ENCODE data around the gene GPRIN3.

GPRIN3 gene

GRCh38 chr4:89279385-89279784 is 28.2 kb downstream of the GPRIN3 start:
- H3K9me3 Mint-ChIP-seq, result peaks cover 5% of the 10 kb centered on the region

GRCh38 chr4:89277412-89277811 is 30.2 kb downstream of the GPRIN3 start:
- peaks cover 5% of the 10 kb centered on the region for H3K9me3 Mint-ChIP-seq
- no peak for DNase-seq
- no peak overlapping the region for H3K27ac Mint-ChIP-seq
- TF ChIP-seq, protein P1, sequence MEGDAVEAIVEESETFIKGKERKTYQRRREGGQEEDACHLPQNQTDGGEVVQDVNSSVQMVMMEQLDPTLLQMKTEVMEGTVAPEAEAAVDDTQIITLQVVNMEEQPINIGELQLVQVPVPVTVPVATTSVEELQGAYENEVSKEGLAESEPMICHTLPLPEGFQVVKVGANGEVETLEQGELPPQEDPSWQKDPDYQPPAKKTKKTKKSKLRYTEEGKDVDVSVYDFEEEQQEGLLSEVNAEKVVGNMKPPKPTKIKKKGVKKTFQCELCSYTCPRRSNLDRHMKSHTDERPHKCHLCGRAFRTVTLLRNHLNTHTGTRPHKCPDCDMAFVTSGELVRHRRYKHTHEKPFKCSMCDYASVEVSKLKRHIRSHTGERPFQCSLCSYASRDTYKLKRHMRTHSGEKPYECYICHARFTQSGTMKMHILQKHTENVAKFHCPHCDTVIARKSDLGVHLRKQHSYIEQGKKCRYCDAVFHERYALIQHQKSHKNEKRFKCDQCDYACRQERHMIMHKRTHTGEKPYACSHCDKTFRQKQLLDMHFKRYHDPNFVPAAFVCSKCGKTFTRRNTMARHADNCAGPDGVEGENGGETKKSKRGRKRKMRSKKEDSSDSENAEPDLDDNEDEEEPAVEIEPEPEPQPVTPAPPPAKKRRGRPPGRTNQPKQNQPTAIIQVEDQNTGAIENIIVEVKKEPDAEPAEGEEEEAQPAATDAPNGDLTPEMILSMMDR (IDR thresholded peaks at IDR 0.05), result no peak
- H3K27me3 Mint-ChIP-seq (ENCODE audit: low read depth, poor library complexity), result peaks cover 3% of the 10 kb centered on the region
- H3K4me1 Mint-ChIP-seq, result peaks cover 5% of the 10 kb centered on the region
- no peak overlapping the region for H3K4me3 Mint-ChIP-seq
- H3K36me3 Mint-ChIP-seq (ENCODE audit: low read depth), result no peaks in the 10 kb centered on the region

More at GRCh38 chr4:89279385-89279784, 28.2 kb downstream of the GPRIN3 start:
- Mint-ChIP-seq H3K36me3 (ENCODE audit: low read depth) (no peaks in the 10 kb centered on the region), H3K4me1 (peaks cover 5% of the 10 kb centered on the region), H3K27ac (no peak overlapping the region), H3K4me3 (no peak overlapping the region), H3K27me3 (ENCODE audit: low read depth, poor library complexity) (peaks cover 3% of the 10 kb centered on the region)
- TF ChIP-seq, protein P1 (IDR thresholded peaks at IDR 0.05), result no peak
- no peak for DNase-seq

GRCh38 chr4:89276296-89276695 is 31.3 kb downstream of the GPRIN3 start:
- peaks cover 5% of the 10 kb centered on the region for H3K9me3 Mint-ChIP-seq
- H3K27me3 Mint-ChIP-seq (ENCODE audit: low read depth, poor library complexity), result peaks cover 3% of the 10 kb centered on the region

DNA sequence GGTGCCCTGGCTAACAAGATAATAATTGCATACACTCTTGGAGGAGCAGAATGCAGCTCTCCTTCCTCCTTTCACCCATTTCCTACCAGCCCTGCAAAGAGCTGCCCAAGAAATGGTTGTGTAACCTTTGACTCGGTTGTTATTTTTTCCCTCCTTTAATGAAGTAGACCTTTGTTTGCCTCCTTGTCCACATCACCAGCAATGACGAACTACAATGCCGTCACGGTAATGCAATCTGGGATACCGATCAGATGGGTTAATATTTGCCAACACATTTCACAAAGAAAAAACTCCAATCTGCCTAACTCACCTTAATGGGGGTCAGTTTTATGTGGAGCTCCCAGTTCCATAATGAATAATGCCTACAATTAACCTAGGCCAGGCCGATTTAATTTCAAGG is 32.0 kb downstream of the GPRIN3 start:
- H3K27me3 Mint-ChIP-seq (ENCODE audit: low read depth, poor library complexity), result peaks cover 3% of the 10 kb centered on the region
- H3K9me3 Mint-ChIP-seq, result peaks cover 5% of the 10 kb centered on the region
- no peaks in the 10 kb centered on the region for H3K36me3 Mint-ChIP-seq (ENCODE audit: low read depth)
- no peak overlapping the region for H3K27ac Mint-ChIP-seq
- H3K4me3 Mint-ChIP-seq, result no peak overlapping the region
- peaks cover 5% of the 10 kb centered on the region for H3K4me1 Mint-ChIP-seq
- TF ChIP-seq, protein P1 (IDR thresholded peaks at IDR 0.05), result no peak
- no peak for DNase-seq

More at GRCh38 chr4:89276296-89276695, 31.3 kb downstream of the GPRIN3 start:
- Mint-ChIP-seq H3K27ac (no peak overlapping the region), H3K36me3 (ENCODE audit: low read depth) (no peaks in the 10 kb centered on the region), H3K4me3 (no peak overlapping the region), H3K4me1 (peaks cover 5% of the 10 kb centered on the region)
- DNase-seq, result no peak
- TF ChIP-seq, protein P1 (IDR thresholded peaks at IDR 0.05), result no peak

- Mint-ChIP-seq H3K27ac (no peak overlapping the region), H3K36me3 (ENCODE audit: low read depth) (no peaks in the 10 kb centered on the region), H3K4me3 (no peak overlapping the region), H3K4me1 (peaks cover 5% of the 10 kb centered on the region), H3K27me3 (ENCODE audit: low read depth, poor library complexity) (peaks cover 4% of the 10 kb centered on the region), H3K9me3 (peaks cover 5% of the 10 kb centered on the region)
- TF ChIP-seq, protein P1 (IDR thresholded peaks at IDR 0.05), result no peak
- DNase-seq, result no peak
These were observed 33.9 kb downstream of the GPRIN3 start for GRCh38 chr4:89273741-89274141.

GRCh38 chr4:89270792-89271191 is 36.8 kb downstream of the GPRIN3 start:
- Mint-ChIP-seq H3K36me3 (ENCODE audit: low read depth) (no peaks in the 10 kb centered on the region), H3K27ac (no peak overlapping the region), H3K9me3 (no peaks in the 10 kb centered on the region), H3K4me1 (peaks cover 5% of the 10 kb centered on the region), H3K27me3 (ENCODE audit: low read depth, poor library complexity) (peaks cover 7% of the 10 kb centered on the region), H3K4me3 (no peak overlapping the region)
- DNase-seq, result no peak
- TF ChIP-seq, protein P1 (IDR thresholded peaks at IDR 0.05), result no peak
